ENCODE measurements around the gene OPRM1.
A peak's percentile ranks its signal among the peaks of the same experiment; 100 is the strongest.

OPRM1 gene

DNA sequence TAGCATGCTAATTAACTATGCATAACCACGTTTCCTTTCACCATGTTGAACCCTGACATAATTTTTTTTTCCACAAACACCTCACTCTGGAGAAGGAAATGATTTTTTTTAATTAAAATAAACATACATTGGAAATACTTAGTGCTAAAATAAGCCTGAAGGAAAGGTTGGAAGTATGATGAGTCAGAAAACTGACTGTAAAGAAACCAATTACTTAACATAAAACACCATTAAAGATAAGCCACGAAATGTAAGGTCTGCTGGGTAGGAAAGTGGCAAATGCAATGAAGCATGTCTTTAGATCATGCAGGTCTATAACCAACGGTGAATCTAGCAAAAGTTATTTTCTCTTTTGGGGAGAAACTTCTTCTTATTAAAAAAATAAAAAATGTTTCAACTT, 47.5 kb downstream of the OPRM1 start:
- DNase-seq, result no peak

DNA sequence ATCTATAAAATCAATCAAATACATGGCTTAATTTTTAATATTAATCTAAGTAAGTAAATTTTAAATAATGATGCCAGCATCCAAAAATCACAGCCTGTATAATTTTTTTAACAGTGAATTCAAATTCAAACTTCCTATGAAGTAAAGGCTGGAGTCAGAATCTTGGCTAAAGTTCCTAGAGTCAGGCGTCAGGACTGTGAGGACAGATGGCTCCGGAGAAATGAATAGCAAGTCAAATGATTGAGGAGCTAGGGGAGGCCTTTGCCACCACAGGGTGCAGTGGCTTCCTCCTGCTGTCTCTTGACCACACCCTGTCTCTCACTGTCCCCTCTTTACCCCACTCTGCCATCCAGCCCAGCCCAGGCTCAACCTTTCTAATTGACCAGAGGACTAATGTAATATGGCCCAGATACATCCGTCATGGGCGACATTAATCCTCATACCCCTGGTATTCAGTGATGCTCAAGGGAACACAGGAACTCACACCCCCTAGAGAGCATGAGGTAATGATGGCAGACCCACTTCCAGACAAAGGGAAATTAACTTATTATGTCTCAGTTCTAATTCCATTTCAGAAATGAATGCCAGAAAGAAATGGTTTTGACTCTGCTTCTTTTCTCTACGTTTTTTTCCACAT, 53.4 kb downstream of the OPRM1 start:
- no peak for DNase-seq

DNA sequence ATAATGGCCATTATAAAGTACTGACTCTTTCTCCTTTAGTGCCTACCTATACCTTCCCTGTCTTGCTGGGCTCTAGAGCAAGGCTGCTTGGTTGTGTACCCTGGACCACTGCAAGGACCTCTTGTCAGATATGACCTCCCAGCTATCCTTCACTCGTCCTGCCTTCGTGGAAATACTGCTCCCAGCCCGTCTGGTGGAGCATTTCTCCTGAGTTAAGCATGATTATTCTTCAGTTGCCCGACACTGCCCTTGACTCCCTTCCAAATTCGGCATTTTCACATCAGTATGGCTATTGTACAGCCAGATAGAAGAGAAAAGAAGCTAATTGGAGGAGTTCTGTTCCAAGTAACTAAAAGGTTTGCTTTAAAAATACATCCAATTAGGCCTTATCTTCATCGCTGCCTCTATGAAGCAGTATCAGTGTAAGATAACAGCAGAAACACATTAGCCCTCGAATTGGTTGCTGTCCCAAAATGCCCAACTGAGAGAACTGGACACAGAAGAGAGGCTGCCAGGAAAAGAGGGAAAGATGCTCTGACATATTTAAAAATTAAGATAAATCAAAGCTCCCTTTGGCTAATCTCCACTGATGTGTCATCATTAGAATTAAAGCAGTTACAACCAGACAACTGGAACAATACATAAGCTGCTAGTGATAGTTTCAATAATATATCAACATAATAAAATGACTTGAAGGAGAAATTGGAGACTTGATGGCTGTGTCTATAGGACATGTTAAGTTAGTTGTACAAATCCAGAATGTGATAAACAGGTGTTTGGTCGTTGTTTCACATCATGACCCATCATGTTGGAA, 54.4 kb downstream of the OPRM1 start:
- DNase-seq, result no peak

DNA sequence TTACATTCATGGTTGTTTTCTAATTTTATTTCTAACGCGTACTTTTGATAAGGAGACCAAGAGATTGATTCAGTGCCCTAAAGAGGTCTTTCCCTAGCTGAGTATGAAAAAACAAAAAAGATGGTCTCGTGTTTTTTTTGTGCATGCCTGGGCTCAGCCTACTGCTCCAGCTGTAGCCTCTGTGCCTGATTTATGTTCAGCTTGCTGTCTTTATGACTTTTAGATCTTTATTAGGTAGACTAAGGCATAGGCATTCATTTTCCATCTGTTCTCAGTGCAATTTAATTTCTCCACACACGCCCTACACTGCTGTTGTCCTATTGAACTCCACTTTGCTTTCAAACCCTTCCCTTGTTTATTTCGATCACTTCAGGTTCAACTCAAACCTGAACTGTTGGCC, 56.5 kb downstream of the OPRM1 start:
- no peak for DNase-seq

DNA sequence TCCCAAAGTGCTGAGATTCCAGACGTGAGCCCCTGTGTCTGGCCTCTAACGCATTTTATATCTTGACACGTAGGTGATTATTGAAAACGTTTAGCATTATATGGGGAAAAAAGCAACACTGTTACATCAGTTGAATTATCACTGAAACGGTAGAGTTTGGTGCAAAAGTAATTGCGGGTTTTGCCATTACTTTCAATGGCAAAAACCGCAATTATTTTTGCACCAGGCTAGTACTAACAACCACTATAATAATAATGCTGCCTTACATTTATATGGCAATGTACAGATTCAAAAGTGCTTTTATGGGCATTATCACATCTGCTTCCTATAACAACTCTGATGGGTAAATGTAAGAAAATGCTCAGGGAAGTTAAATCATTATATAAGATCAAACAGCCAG, 57.3 kb downstream of the OPRM1 start:
- DNase-seq, result no peak

DNA sequence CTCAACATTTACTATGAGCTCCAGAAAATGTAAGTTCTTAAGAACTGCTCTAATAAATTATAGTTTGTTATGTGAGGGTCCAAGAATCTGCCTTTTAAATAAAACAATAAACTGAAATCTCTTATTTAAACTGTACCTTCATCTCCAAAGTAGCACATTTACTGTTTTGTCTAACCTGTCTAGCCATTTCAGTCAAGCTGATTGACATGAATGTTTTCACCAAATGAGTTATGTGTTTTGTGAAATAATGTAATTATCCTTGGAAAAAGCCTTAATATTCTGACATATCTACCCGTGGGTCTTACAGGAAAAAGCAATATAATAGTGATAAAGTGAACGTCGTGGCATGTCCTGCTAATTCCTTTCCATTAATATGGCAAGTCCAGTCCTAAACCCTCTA, 57.8 kb downstream of the OPRM1 start:
- DNase-seq, result no peak

DNA sequence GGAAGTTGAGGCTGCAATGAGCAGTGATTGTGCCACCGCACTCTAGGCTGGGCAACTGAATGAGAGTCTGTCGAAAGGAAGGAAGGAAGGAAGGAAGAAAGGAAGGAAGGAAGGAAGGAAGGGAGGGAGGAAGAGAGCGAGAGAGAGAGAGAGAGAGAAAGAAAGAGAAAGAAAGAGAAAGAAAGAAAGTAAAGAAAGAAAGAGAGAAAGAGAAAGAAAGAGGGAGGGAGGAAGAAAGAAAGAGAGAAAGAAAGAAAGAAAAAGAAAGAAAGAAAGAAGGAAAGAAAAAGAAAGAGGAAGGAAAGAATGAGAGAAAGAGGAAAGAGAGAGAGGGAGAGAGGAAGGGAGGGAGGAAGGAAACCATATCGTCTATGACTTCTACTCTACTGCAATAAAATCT, 60.2 kb downstream of the OPRM1 start:
- no peak for DNase-seq

DNA sequence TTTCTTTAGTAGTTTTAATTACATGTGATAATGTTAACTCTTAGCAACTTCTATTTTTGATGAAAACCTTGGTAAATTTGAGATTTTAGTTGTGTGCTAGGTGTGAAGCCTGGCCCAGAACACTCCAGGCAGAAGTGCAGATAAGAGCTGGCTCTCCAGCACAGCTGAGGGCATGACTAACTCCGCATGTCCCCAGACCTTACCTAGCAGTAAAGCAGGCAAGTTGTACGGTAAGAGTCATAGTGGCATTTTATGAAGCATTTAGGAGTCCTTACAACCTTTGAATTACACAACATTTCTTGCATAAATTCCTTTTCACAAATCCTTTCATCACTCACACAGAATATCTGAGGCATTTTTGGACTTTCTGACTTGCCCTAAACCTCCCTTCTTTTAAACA, 67.2 kb downstream of the OPRM1 start:
- DNase-seq, result no peak

DNA sequence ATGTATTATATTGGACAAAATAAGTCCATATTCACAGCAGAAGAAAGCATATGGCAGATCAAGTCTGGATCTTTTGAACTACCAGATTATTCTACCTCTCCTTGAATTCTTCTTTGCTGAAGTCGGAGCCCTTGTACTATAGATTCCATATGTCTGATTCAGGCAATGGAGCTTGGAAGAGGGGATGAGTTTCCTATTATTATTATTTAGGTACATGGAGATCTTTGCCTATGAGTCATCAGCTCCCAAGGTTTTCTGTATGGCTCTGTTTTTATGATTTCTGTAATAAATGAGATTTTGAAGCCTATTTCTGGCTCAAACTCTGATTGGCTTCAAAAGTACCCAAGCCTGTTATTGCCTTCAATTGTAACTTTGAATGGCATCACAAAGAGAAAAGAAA, 72.0 kb downstream of the OPRM1 start:
- no peak for DNase-seq

DNA sequence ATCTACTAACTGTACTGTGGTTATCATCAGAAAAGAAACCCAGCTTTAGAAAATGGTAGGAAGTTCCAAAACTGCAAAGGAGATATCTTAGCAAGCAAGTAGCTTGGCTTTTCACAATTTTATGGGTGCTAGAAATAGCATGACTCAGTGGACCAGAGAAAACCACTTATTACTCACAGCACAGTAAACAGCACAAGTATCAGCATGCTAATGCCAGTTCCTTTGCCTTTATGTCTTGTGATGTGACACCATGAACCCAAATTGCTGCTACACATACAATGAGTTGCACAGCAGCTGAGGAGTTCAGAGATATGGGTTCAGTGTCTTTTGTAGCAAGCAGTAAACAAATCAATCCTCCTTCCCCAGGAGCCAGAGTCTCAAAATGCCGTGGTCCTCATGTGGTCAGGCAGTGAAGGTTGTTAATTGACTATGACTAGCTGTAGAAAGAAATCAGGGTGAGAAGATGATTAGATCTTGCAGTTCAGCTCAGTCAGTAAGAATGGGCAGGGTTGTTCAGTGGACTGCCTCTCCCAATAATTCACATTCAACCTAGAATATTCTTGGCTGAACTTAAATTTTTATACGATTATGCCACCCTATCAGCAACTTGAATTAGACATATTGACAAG, 73.3 kb downstream of the OPRM1 start:
- no peak for DNase-seq

DNA sequence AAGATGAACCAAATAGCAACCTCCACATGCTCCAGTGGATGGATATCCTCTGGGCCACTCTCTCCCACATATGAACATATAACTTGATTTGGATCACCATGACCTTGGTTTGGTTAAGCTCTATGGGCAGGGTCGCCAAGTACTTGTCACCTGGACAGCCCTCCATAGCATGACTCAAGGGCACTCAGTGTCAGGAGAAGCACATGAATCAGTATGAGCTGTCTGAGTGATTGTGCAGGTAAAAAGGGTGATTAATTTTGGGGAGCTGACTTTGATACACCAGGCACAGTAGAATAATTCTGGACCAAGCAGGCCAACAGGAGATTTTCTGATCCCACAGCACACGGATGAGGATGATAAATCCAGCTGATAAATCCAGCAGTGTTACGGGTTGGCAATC, 74.4 kb downstream of the OPRM1 start:
- no peak for DNase-seq

DNA sequence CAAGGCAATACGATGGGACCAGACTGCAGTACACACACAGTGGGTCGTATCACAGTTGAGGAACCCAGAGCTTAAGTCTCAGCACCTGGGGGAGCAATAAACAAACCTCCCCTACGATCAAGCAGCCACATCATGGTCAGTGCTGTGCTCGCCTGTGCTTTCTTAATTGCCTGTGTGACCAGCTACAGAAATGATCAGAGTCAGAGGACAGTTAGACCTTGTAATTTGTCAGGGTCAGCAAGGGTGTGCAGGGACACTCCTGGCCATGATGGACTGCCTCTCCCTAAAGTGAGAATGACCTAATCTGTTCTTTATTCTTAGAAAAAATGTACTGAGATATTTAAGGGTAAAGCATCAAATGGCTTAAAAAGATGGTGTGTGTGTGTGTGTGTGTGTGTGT, 78.4 kb downstream of the OPRM1 start:
- DNase-seq, result no peak

DNA sequence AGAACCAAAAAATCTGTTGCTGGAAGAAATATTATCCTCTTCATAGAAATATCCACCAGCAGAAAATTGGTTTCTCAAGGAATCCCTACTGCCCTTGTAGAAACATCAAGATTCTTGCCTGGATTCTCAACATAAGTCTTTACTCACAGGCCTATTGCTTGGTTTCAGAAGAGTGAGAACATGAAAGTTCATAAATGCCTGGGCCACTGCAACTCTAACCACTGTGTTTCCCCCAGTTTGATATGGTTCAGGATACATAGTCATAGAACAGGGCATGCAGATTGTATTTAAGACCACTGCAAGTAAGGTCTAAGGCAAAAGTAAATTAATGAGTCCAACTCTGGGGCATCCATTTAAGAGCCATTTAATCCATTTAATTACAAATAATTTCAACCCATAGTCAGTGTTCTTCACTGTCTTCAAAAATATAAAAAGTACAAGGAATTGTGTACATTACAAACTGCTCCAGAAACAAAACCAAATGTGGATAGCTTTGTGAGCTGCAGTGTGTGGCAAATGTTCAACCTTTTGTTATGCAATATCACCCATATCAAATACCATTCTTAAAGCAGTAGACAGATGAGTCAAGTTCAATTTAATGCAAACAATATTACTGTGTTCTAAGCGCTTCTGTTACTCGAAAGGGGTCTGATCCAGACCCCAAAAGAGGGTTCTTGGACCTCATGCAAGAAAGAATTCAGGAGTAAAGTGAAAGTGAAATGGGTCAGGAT, 83.3 kb downstream of the OPRM1 start:
- DNase-seq, result no peak

DNA sequence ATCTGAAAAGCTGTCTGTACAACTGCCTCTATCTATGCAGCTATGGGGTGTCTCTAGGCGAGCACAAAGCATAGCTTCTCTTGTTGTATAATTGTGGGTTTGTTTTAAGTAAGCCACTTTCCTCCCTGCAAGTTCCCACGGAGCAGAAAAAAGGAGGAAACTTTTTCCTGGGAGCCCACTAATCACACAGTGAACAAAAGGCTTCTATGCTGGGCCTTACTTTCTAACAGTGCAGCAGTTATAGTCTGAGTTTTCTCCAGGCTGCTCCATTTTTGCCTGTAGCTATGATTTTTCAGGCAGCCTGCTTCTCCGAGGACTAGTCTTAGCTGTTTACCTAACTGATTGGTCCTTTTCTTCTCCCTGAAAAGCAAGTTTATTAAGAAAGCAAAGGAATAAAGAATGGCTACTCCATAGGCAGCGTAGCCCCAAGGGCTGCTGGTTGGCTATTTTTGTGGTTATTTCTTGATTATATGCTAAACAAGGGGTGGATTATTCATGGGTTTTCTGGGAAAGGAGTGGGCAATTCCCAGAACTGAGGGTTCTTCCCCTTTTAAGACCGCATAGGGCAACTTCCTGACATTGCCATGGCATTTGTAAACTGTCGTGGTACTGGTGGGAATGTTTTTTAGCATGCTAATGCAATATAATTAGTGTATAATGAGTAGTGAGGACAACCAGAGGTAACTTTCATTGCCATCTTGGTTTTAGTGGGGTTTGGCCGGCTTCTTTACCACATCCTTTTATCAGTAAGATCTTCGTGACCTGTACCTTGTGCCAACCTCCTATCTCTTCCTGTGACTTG, 84.3 kb downstream of the OPRM1 start:
- DNase-seq, result no peak

DNA sequence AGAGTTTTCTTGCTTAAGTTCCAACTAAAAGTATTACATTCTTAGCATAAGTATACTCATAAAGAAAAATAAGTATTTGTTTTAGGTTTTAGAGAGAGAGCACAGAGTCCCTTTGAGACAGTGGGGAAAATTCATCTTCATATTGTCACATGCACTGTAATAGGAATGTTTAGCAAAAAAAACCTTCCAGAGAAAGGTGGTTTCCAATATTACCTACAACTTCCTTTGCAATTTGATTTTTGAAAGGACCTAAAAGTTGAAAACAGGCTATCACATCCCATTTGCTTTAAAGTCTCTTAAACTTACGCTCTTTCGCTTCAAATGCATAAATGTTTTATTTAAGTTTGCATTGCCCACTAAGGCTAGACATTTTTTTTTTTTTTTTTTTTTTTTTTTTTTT, 86.4 kb downstream of the OPRM1 start:
- DNase-seq, result no peak

DNA sequence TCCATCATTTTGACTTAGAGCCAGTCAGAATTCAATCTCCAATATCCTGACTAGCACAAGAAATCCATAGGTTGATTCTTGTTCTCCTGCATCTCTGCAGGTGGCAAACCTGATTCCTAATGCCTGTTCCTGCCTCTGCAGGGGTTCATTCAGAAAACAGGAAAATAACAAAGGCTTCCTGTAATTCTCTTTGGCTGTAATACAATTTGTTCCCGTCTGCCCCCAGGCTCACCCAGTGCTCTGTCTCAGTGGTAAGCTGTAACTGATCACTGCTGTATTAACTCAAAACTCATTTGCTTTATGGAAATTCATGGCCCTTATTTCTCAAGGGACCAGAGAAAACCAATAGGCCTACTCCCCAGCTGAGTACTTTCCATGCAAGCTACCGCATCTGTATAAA, 88.6 kb downstream of the OPRM1 start:
- no peak for DNase-seq

DNA sequence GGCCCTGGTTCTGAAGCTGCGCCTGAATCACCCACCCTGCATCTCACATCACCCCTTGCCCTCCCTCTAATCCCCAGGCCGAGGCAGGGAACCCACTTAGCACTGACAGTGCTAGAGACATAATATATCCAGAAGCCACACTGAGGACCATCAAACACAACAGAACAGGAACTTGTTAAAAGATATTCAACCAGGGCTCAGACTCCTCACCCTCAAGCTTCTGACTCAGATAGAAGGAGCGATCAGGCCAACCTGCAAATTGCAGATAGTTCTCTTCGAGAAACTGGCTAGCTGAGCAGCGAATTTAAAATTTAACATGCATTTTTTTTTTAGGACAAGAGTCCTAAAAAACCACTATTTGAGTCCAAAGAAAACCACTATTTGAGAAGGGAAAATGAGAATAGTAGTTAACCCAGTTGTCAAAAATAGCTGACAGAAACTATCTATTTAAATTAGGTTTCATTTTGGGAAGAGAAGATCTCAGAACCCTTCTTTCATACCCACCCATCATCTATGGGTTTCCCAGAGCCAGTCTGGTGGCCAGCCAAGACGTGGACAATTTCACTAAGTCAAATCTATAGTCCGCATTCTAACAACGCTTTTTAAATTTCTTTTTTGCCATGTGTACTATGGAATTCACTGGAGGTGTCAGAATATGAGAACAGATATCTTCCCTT, 95.6 kb downstream of the OPRM1 start:
- no peak for DNase-seq

DNA sequence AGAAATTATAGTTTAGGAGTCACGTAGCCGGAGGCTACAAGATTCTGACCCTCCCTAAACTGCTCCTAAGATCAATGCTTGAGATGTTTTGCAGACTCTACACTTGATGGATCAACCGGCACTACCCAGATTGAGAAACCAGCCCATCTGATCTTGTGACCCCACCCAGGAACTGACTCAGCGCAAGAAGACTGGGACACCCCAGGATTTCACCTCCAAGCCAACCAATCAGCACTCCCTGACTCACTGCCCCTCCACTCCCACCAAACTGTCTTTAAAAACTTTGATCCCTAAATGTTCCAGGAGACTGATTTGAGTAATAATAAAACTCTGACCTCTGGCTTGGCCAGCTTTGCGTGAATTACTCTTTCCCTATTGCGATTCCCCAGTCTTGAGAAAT, 99.8 kb downstream of the OPRM1 start:
- DNase-seq, result no peak

DNA sequence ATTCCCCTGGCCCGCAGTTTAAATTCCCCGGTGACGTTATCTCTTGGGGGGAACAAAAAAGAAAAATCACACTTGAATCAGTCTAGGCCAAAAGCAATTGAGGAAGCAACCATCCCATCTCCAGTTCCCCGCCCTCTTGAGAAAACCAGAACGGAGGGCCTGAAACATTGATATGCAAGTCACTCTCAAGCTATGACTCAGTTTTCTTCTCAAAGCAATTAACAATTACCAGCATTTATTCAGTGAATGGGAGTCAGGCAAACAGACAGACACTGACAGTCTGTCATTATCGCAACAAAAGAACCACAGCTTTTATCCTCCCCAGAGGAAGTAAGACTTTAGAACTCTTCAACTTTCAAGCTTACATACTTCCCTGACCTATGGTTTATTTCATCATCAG, 100.9 kb downstream of the OPRM1 start:
- no peak for DNase-seq

DNA sequence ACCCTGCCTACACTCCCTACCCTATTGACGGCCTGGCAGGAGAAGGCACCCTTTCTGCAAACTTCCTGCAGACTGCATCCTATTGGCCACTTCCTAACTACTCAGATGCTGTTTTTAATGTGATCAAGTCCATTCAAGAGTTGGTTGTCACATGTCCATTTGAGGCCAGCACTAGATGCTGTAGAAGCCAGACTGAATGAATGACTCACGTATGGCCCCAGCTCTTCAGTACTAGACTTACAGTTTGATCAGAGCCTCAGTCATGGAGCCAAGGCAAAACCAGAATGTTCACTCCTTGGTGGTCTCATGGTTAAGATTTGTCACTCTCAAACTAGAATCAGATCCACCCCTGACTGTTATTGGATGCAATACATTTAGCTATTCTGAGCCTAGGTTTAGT, 101.7 kb downstream of the OPRM1 start:
- no peak for DNase-seq

DNA sequence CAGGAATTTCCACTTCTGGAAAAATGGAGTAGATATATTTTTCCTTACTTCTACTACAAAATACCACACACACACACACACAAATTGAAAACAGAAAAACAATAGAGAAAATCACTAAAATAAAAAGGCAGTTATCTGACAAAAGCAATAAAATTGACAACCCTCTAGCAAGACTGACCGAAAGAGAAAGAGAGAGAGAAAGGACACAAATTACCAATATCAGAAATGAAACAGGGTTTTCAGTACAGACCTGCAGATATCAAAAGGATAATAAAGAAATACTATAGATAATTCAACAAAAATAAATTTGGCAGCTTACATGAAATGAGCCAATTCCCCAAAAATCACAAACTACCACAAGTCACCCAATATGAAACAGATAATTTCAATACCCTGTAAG, 104.7 kb downstream of the OPRM1 start:
- DNase-seq, result no peak

DNA sequence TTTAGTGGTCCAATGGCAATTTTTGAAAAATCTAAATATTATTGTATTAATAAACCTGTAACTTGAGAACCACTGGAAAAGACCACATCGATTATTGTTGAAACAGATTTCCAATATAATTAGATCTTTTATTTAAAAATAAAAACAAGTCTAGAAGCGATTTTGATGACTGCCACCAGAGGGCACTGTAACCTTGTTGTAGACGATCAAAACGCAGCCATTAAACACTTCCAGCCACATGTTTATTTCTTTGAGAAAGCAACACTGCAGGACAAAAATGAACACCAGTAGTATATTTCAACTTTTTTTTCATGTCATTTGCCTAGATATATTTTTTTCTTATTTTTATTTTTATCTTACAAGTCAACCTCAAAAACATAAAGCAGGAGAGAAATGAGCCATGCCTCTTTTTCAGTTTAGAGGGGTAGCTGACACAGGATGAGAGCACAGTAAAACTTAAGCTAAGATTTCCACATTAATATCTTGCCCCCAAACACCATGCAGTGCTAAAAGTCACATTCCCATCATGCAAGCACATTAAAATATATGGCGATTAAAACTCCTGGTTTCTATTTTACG, 115.4 kb downstream of the OPRM1 start:
- DNase-seq, result peak; percentile 19

All from SHP77 treated with DMSO at 0.1 percent for 48 hours (cell line).